ENCODE data around the gene STX5. TPM values are rescaled to one million over a fixed set of nuclear protein-coding genes. Genes with fewer than 3 reads are reported as not detected.
A peak's percentile ranks its signal among the peaks of the same experiment; 100 is the strongest.

Gene STX5
- total and polyA plus RNA-seq, 4 donors = 19.8 to 47.6 (median 37.7) TPM

DNA sequence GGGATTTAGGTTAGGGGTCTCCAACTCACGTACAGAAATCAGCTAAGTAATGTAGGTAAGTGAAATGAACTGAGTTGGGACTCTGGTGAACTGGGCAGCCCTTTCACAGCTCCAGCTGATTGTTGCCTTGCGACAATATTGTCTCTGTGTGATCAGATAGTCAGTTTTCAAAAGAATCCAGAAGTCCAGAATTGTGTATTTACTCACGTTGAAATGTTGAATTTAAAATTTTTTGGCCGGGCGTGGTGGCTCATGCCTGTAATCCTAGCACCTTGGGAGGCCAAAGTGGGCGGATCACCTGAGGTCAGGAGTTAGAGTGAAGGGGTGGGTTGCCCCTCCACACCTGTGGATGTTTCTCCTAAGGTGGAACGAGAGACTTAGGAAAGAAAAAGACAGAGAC, 26.4 kb upstream of the STX5 start:
- no peak for DNase-seq
- TF ChIP-seq, protein P1, sequence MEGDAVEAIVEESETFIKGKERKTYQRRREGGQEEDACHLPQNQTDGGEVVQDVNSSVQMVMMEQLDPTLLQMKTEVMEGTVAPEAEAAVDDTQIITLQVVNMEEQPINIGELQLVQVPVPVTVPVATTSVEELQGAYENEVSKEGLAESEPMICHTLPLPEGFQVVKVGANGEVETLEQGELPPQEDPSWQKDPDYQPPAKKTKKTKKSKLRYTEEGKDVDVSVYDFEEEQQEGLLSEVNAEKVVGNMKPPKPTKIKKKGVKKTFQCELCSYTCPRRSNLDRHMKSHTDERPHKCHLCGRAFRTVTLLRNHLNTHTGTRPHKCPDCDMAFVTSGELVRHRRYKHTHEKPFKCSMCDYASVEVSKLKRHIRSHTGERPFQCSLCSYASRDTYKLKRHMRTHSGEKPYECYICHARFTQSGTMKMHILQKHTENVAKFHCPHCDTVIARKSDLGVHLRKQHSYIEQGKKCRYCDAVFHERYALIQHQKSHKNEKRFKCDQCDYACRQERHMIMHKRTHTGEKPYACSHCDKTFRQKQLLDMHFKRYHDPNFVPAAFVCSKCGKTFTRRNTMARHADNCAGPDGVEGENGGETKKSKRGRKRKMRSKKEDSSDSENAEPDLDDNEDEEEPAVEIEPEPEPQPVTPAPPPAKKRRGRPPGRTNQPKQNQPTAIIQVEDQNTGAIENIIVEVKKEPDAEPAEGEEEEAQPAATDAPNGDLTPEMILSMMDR (IDR thresholded peaks at IDR 0.05; ENCODE audit: control extremely low read depth, extremely low read depth) = no peak

DNA sequence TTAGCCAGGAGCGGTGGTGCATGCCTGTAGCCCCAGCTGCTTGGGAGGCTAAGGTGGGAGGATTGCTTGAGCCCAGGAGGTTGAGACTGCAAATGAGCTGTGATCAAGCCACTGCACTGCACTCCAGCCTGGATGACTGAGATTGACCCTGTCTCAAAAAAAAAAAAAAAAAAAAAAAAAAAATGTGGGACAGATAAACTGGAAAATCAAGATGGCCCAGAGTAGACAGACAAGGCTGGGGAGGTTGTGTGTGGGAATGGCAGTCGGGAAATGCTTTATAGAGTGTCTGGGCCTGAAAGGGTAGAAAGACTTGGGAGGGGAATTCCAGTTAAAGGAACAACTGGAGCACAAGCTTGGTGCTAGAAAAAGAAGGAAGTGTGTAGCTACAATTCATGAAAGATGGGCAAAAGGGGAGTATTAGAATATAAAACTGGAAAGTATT, 25.7 kb upstream of the STX5 start:
- Histone ChIP-seq H3K4me1 (ENCODE audit: control insufficient read depth in 5 of 5, insufficient read depth in 5 of 5, low read length in 5 of 5) (peaks cover 2 to 24% (median 12%) of the 10 kb centered on the region in 5 donors), H3K36me3 (ENCODE audit: control insufficient read depth in 4 of 4, insufficient read depth in 4 of 4, low read length in 4 of 4) (peaks cover 9 to 28% (median 18%) of the 10 kb centered on the region in 4 donors), H3K9ac (ENCODE audit: insufficient read depth in 1 of 2, low read length in 2 of 2) (peak overlapping the region in 1 of 2 donors; percentile 1), H3K27ac (ENCODE audit: low read depth in 1 of 2, low read length in 1 of 2) (no peak overlapping the region), H3K27me3 (ENCODE audit: control insufficient read depth in 3 of 3, insufficient read depth in 3 of 3, low read length in 2 of 3) (no peaks in the 10 kb centered on the region), H3K9me3 (ENCODE audit: control insufficient read depth in 4 of 4, insufficient read depth in 3 of 4, low read length in 3 of 4) (no peaks in the 10 kb centered on the region), H3K4me3 (no peak overlapping the region)
- TF ChIP-seq, protein P1 (IDR thresholded peaks at IDR 0.05; ENCODE audit: control extremely low read depth, extremely low read depth) = no peak
- WGBS, 2 donors = 67 to 69% methylated on average over 2 of the region's 2 CpGs
- DNase-seq (peak in 1 of 3 donors; percentile 25), ATAC-seq (ENCODE audit: insufficient read depth, low FRiP score) (no peak)

More for the DNA sequence above, 26.4 kb upstream of the STX5 start:
- Histone ChIP-seq H3K27me3 (ENCODE audit: control insufficient read depth in 3 of 3, insufficient read depth in 3 of 3, low read length in 2 of 3) (no peaks in the 10 kb centered on the region), H3K9me3 (ENCODE audit: control insufficient read depth in 4 of 4, insufficient read depth in 3 of 4, low read length in 3 of 4) (no peaks in the 10 kb centered on the region), H3K27ac (ENCODE audit: low read depth in 1 of 2, low read length in 1 of 2) (no peak overlapping the region), H3K4me3 (no peak overlapping the region), H3K9ac (ENCODE audit: insufficient read depth in 1 of 2, low read length in 2 of 2) (peak overlapping the region in 1 of 2 donors; percentile 1), H3K4me1 (ENCODE audit: control insufficient read depth in 5 of 5, insufficient read depth in 5 of 5, low read length in 5 of 5) (peaks cover 2 to 23% (median 10%) of the 10 kb centered on the region in 5 donors), H3K36me3 (ENCODE audit: control insufficient read depth in 4 of 4, insufficient read depth in 4 of 4, low read length in 4 of 4) (peaks cover 5 to 23% (median 14%) of the 10 kb centered on the region in 4 donors)
- ATAC-seq (ENCODE audit: insufficient read depth, low FRiP score) = no peak
- 79 to 85% methylated on average over 7 of the region's 7 CpGs for WGBS, 2 donors

DNA sequence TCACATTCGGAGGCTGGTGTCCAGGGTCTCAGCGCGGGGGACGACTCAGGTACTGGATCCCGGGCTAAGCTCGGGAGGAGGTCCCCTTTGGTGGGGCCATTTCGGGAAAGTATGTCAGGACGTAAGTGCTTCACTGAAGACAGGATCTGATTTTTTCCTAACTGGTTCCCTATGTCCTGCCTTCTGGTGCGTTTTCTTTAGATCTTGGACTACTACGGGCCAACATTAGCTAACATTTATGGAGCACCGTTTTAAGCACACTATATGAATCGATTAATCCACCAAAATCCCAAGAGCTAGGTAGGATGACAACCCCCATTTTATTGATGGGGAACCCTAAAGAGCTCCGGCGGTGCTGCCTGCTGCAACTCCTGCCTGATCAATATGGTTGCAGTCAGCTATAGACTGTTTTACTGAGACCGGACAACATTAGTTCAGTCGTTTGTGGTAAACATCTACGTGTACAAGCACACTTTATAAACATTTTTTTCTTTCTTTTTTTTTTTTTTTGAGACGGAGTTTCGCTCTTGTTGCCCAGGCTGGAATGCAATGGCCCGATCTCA, 24.6 kb upstream of the STX5 start:
- peaks cover 2 to 24% (median 12%) of the 10 kb centered on the region in 5 donors for H3K4me1 ChIP-seq (ENCODE audit: control insufficient read depth in 5 of 5, insufficient read depth in 5 of 5, low read length in 5 of 5)
- peak overlapping the region; percentile 60 for H3K4me3 ChIP-seq
- no peaks in the 10 kb centered on the region for H3K9me3 ChIP-seq (ENCODE audit: control insufficient read depth in 4 of 4, insufficient read depth in 3 of 4, low read length in 3 of 4)
- ATAC-seq (ENCODE audit: insufficient read depth, low FRiP score) (no peak), DNase-seq (peak in 1 of 3 donors; percentile 41)
- TF ChIP-seq, protein P1 (IDR thresholded peaks at IDR 0.05; ENCODE audit: control extremely low read depth, extremely low read depth) = no peak
- WGBS, 2 donors = 5 to 6% methylated on average over 20 of the region's 20 CpGs
- peak overlapping the region; percentile 57 to 80 for H3K27ac ChIP-seq (ENCODE audit: low read depth in 1 of 2, low read length in 1 of 2)
- H3K9ac ChIP-seq (ENCODE audit: insufficient read depth in 1 of 2, low read length in 2 of 2) = peak overlapping the region; percentile 41 to 91
- H3K27me3 ChIP-seq (ENCODE audit: control insufficient read depth in 3 of 3, insufficient read depth in 3 of 3, low read length in 2 of 3) = no peaks in the 10 kb centered on the region
- H3K36me3 ChIP-seq (ENCODE audit: control insufficient read depth in 4 of 4, insufficient read depth in 4 of 4, low read length in 4 of 4) = peaks cover 13 to 39% (median 24%) of the 10 kb centered on the region in 4 donors
